Gastroesophageal sphincter (tissue), 4 donors: ENCODE measurements around the gene FOXK2. TPM values are rescaled to one million over a fixed set of nuclear protein-coding genes. Genes with fewer than 3 reads are reported as not detected.
"Not testable (repeated sequence)": the region's sequence is repeated elsewhere in the genome, so short reads cannot be mapped to it uniquely, and the experiment has no call there.

Experiments used
- ATAC-seq: fragments of 150-250 bp; one replicate; pipeline ENCODE4 v1.9.1; 2016; ENCODE audit warnings: mild to moderate bottlenecking, moderate library complexity
- H3K27ac ChIP-seq, 4 donors: fragments of 200-600 bp; sonication (generic) in 3 of 4; 1 replicate in 3 of 4; 2 replicates in 1 of 4; pipeline ENCODE4 v1.5.1; 2016 to 2019
- H3K27me3 ChIP-seq: fragments of 200-600 bp; sonication (generic); one replicate; pipeline ENCODE4 v1.5.1; 2019
- H3K36me3 ChIP-seq, 2 donors: fragments of 200-600 bp; sonication (generic); one replicate each; pipeline ENCODE4 v1.5.1; 2019; ENCODE audit warnings: control low read depth in 1 of 2
- H3K4me1 ChIP-seq, 3 donors: fragments of 200-600 bp; sonication (generic); 1 replicate in 2 of 3; 2 replicates in 1 of 3; pipeline ENCODE4 v1.5.1; 2016 to 2019; ENCODE audit warnings: control low read depth in 2 of 3
- H3K4me3 ChIP-seq, 2 donors: fragments of 200-600 bp; sonication (generic); one replicate each; pipeline ENCODE4 v1.5.1; 2019; ENCODE audit warnings: mild to moderate bottlenecking in 1 of 2, moderate library complexity in 1 of 2
- H3K9me3 ChIP-seq, 3 donors: fragments of 200-600 bp; sonication (generic); one replicate each; pipeline ENCODE4 v1.5.1; 2017 to 2019; ENCODE audit warnings: control low read depth in 2 of 3
- EP300 ChIP-seq: sonication (generic); formaldehyde crosslinking; IDR thresholded peaks from one replicate; pipeline ENCODE4 v1.6.1; 2017; ENCODE audit warnings: antibody characterized with exemption, mild to moderate bottlenecking
- POLR2A ChIP-seq, 2 donors: fragments of 450-650 bp; IDR thresholded peaks; one replicate each; pipeline ENCODE4 v1.6.1; 2017; ENCODE audit warnings: antibody characterized with exemption in 2 of 2, mild to moderate bottlenecking in 2 of 2, moderate library complexity in 1 of 2
- POLR2AphosphoS5 ChIP-seq: sonication (generic); formaldehyde crosslinking; IDR thresholded peaks from one replicate; pipeline ENCODE4 v1.6.1; 2017; ENCODE audit warnings: antibody characterized with exemption
- WGBS, 2 donors: methylation state at CpG; one replicate each; pipeline ENCODE4 v1.1.5; 2018; ENCODE audit warnings: low coverage in 1 of 2; 5-methylcytosine and 5-hydroxymethylcytosine counted together
- total RNA-seq, 4 donors: library from RNA; depleted of rRNA; stranded (reverse); fragments of >200 nt; gene quantifications; one replicate each; pipeline ENCODE4 v1.1.0, GENCODE V29; 2016
- TF ChIP-seq, protein P1 (sequence below), 4 experiments: fragments of 200-600 bp in 2 of 4; fragments of 450-650 bp in 2 of 4; sonication (generic) in 1 of 4; IDR thresholded peaks; one replicate each; pipeline ENCODE4 v1.5.1; 2017 to 2019; ENCODE audit warnings: antibody characterized with exemption in 4 of 4, mild to moderate bottlenecking in 2 of 4, moderate library complexity in 2 of 4

The FOXK2 gene
- total RNA-seq, 4 donors from 2014 or later, result 35.1 to 63.4 (median 52.6) TPM

DNA sequence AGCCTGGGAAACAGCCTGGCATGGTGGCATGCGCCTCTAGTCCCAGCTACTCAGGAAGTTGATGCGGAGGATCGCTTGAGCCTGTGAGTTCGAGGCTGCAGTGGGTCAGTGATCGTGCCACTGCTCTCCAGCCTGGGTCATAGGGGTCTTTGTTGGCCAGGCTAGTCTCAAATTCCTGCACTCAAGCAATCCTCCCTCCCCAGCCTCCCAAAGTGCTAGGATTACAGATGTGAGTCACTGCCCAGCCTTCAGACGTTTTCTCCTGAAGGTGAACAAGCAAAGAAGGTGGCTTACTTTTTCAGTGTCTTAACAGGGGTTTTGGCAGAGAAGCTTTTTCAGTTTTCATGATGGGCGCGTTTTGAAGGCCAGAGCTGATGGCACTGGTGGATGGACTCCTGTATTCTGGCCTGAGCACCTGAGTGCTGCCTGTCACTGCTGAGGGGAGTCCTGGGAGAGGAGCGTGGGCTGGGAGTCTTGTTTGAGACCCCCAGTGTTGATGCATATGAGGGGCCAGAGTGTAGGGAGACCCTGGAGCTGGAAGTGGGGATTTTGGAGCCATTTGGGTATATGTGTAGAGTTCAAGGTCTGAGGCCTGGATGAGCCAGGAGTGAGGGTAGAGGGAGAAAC, 41.4 kb downstream of the FOXK2 start:
- TF ChIP-seq EP300, result no peak
- no peak for TF ChIP-seq POLR2A (IDR thresholded peaks at IDR 0.05)
- TF ChIP-seq, protein P1, sequence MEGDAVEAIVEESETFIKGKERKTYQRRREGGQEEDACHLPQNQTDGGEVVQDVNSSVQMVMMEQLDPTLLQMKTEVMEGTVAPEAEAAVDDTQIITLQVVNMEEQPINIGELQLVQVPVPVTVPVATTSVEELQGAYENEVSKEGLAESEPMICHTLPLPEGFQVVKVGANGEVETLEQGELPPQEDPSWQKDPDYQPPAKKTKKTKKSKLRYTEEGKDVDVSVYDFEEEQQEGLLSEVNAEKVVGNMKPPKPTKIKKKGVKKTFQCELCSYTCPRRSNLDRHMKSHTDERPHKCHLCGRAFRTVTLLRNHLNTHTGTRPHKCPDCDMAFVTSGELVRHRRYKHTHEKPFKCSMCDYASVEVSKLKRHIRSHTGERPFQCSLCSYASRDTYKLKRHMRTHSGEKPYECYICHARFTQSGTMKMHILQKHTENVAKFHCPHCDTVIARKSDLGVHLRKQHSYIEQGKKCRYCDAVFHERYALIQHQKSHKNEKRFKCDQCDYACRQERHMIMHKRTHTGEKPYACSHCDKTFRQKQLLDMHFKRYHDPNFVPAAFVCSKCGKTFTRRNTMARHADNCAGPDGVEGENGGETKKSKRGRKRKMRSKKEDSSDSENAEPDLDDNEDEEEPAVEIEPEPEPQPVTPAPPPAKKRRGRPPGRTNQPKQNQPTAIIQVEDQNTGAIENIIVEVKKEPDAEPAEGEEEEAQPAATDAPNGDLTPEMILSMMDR (IDR thresholded peaks at IDR 0.05), result no peak
- peaks cover 0 to 16% of the 10 kb centered on the region in 2 donors for H3K36me3 ChIP-seq
- H3K27me3 ChIP-seq, result no peaks in the 10 kb centered on the region
- H3K4me3 ChIP-seq, result no peak overlapping the region
- ATAC-seq, result no peak
- WGBS, 2 donors, result 65 to 90% methylated on average over 4 of the region's 9 CpGs
- H3K27ac ChIP-seq, result no peak overlapping the region
- peaks cover 0 to 73% (median 9%) of the 10 kb centered on the region in 3 donors for H3K4me1 ChIP-seq
- no peaks in the 10 kb centered on the region for H3K9me3 ChIP-seq

DNA sequence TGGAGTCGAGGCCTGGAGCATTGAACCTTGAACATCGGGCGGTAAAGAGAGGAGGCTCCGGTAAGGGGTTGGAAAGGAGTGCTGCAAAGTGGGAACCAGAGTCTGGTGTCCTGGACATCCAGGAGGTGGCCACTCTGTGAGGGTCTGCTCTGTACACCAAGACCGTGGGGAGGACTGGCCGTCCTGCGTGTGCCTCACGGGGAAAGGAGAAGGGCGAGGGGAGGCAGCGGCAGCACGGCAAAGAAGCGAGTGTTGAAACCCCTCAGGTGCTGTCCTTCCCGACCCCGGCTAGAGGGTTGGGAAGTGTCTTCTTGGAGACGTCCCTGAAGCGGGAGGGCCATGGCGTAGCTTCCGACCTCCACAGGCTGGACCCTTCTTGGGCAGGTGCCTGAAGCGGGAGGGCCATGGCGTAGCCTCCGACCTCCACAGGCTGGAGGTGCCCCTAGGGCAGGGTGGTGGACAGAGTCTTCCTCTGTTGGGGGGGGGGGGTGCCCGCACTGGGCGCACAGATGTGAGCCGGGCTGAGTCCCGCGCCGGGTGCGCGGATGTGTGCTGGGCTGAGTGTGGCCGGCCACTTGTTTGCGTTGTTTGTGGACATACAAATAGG, 42.0 kb downstream of the FOXK2 start:
- H3K27ac ChIP-seq, result no peak overlapping the region
- peaks cover 0 to 22% of the 10 kb centered on the region in 2 donors for H3K36me3 ChIP-seq
- H3K4me1 ChIP-seq, result peaks cover 0 to 79% (median 10%) of the 10 kb centered on the region in 3 donors
- H3K27me3 ChIP-seq, result no peaks in the 10 kb centered on the region
- 90 to 91% methylated on average over 10 to 13 of the region's 31 CpGs for WGBS, 2 donors
- no peak for TF ChIP-seq POLR2AphosphoS5
- no peak for ATAC-seq
- no peaks in the 10 kb centered on the region for H3K9me3 ChIP-seq
- no peak overlapping the region for H3K4me3 ChIP-seq

DNA sequence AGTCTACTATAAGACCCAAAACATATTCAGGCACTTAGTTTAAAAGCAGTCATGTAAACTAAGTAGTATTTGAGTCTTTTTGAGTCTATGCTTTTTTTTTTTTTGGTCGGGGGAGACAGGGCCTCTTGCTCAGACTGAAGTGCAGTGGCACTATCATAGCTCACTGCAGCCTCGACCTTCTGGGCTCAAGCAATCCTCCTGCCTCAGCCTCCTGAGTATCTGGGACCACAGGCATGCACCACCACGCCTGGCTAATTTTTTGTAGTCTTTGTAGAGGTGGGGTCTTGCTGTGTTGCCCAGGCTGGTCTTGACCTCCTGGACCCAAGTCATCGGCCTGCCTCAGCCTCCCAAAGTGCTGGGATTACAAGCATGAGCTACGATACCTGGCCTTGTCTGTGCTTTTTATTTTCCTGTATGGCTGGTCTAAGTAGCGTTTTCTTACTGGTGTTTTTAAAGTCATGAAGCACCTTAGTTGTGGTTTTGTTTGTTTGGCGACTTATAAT, 43.2 kb downstream of the FOXK2 start:
- WGBS, 2 donors, result 83 to 100% methylated on average over 1 to 6 of the region's 7 CpGs
- not testable (repeated sequence) for ATAC-seq, H3K27ac ChIP-seq, H3K9me3 ChIP-seq, H3K4me3 ChIP-seq, H3K27me3 ChIP-seq
- H3K4me1 ChIP-seq, result peaks cover 0 to 82% (median 10%) of the 10 kb centered on the region in 3 donors
- H3K36me3 ChIP-seq, result peaks cover 0 to 34% of the 10 kb centered on the region in 2 donors

DNA sequence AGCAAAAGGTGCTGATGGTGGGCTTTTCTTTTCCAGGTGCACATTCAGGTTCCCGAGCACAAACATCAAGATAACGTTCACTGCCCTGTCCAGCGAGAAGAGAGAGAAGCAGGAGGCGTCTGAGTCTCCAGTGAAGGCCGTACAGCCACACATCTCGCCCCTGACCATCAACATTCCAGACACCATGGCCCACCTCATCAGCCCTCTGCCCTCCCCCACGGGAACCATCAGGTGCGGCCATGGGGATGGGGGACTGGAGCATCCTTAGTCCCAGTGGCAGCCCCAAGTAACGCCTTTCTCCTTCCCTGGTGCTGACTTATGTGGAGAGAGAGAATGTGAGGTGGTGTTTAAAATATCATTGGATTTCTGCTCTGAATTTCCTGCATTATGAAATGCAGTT, 43.8 kb downstream of the FOXK2 start:
- no peak overlapping the region for H3K4me3 ChIP-seq
- H3K27ac ChIP-seq, result no peak overlapping the region
- no peak for TF ChIP-seq POLR2A (IDR thresholded peaks at IDR 0.05)
- TF ChIP-seq, protein P1 (IDR thresholded peaks at IDR 0.05), result no peak
- no peak for TF ChIP-seq POLR2AphosphoS5
- no peak for TF ChIP-seq EP300
- no peaks in the 10 kb centered on the region for H3K9me3 ChIP-seq
- peaks cover 0 to 40% of the 10 kb centered on the region in 2 donors for H3K36me3 ChIP-seq
- no peak for ATAC-seq
- H3K4me1 ChIP-seq, result peaks cover 0 to 80% (median 10%) of the 10 kb centered on the region in 3 donors
- 83% methylated on average over 3 of the region's 9 CpGs; no CpG with 5 or more reads in 1 of the 2 donors for WGBS, 2 donors
- no peaks in the 10 kb centered on the region for H3K27me3 ChIP-seq

DNA sequence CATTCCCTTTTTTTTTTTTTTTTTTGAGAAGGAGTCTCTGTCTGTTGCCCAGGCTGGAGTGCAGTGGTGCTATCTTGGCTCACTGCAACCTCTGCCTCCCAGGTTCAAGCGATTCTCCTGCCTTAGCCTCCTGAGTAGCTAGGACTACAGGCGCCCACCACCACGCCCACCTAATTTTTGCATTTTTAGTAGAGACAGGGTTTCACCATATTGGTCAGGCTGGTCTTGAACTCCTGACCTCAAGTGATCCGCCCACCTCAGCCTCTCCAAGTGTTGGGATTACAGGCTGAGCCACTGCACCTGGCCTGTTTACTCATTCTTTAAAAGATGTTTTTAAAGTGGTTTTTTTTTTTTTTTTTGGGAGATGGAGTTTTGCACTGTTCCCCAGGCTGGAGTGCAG, 44.2 kb downstream of the FOXK2 start:
- Histone ChIP-seq H3K4me1 (peaks cover 0 to 80% (median 10%) of the 10 kb centered on the region in 3 donors), H3K36me3 (peaks cover 0 to 44% of the 10 kb centered on the region in 2 donors)
- H3K4me3 ChIP-seq, ATAC-seq, H3K9me3 ChIP-seq, H3K27me3 ChIP-seq, H3K27ac ChIP-seq: not testable (repeated sequence)
- WGBS, 2 donors, result 83% methylated on average over 3 of the region's 4 CpGs; no CpG with 5 or more reads in 1 of the 2 donors

DNA sequence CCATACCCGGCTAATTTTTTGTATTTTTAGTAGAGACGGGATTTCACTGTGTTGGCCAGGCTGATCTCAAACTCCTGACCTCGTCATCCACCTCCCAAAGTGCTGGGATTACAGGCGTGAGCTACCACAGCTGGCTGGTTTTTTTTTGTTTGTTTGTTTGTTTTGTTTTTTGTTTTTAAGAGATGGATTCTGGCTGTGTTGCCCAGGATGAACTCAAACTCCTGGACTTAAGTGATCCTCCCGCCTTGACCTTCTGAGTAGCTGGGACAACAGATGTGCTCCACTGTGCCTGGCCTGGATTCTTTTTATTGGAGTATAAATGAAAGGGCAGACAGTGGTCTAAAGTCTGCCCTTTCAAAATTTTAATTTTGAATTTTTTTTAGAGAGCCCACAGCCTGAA, 44.7 kb downstream of the FOXK2 start:
- Histone ChIP-seq H3K9me3 (no peaks in the 10 kb centered on the region), H3K4me1 (peaks cover 0 to 77% (median 8%) of the 10 kb centered on the region in 3 donors), H3K36me3 (peaks cover 0 to 49% of the 10 kb centered on the region in 2 donors), H3K4me3 (no peak overlapping the region), H3K27ac (no peak overlapping the region), H3K27me3 (no peaks in the 10 kb centered on the region)
- WGBS, 2 donors, result 88 to 89% methylated on average over 1 to 5 of the region's 5 CpGs
- TF ChIP-seq POLR2AphosphoS5 (no peak), EP300 (no peak), POLR2A (IDR thresholded peaks at IDR 0.05) (no peak)
- TF ChIP-seq, protein P1 (IDR thresholded peaks at IDR 0.05), result no peak
- ATAC-seq, result no peak
